Spinal cord (tissue), 10 donors: Measurements from ENCODE around the gene ZSWIM7. TPM values are rescaled to one million over a fixed set of nuclear protein-coding genes. Genes with fewer than 3 reads are reported as not detected.

Source experiments
- DNase-seq, 6 donors: peaks; one replicate each; pipeline versions ENCODE4 v3.0.0 to v3.0.0-alpha.2; 2013 to 2015; ENCODE audit warnings: low spot score in 6 of 6, low read depth in 4 of 6
- H3K27ac ChIP-seq: one replicate; pipeline ENCODE4 v1.5.1; 2013; ENCODE audit warnings: low read depth, low read length, control low read depth
- H3K27me3 ChIP-seq: one replicate; pipeline ENCODE4 v1.6.1; 2013; ENCODE audit warnings: low read length; ENCODE audit not compliant: control insufficient read depth, insufficient read depth
- H3K36me3 ChIP-seq: one replicate; pipeline ENCODE4 v1.6.1; 2013; ENCODE audit warnings: low read length; ENCODE audit not compliant: control insufficient read depth, insufficient read depth
- H3K4me1 ChIP-seq: one replicate; pipeline ENCODE4 v1.6.1; 2013; ENCODE audit warnings: low read length; ENCODE audit not compliant: control insufficient read depth, insufficient read depth
- H3K4me3 ChIP-seq: one replicate; pipeline ENCODE4 v1.5.1; 2013; ENCODE audit warnings: low read depth, low read length, control low read depth
- H3K9me3 ChIP-seq: one replicate; pipeline ENCODE4 v1.6.1; 2013; ENCODE audit warnings: low read length; ENCODE audit not compliant: control insufficient read depth, insufficient read depth
- WGBS: methylation state at CpG from one replicate; pipeline ENCODE4 v1.1.5; 2013; ENCODE audit warnings: missing lambda C conversion rate; ENCODE audit not compliant: insufficient coverage; 5-methylcytosine and 5-hydroxymethylcytosine counted together
- long read RNA-seq, 4 donors: transcript quantifications; one replicate each; lab custom pipeline, GENCODE V29; 2026
- polyA plus RNA-seq, 2 donors: library from polyadenylated mRNA; unstranded; fragments of 120-200 nt; gene quantifications; one replicate each; pipeline ENCODE4 v1.2.1, GENCODE V29; 2013; ENCODE audit not compliant: insufficient read length in 2 of 2
- total RNA-seq, 2 donors: library from RNA; depleted of rRNA in 1 of 2; stranded (reverse); fragments of 120-200 nt in 1 of 2; fragments of >200 nt in 1 of 2; gene quantifications; one replicate each; pipeline versions ENCODE4 v1.2.3 to v1.2.4, GENCODE V29; 2013 to 2014
- donor health status: healthy.

The ZSWIM7 gene, protein sequence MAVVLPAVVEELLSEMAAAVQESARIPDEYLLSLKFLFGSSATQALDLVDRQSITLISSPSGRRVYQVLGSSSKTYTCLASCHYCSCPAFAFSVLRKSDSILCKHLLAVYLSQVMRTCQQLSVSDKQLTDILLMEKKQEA
- total RNA-seq (10 to 100 TPM; 22.3 to 29.0 TPM), polyA plus RNA-seq (10 to 100 TPM; 41.4 to 55.6 TPM)
- long read RNA-seq, donor 1, transcript ZSWIM7-201 (5 exons, 2,008 nt) = major isoform, 7 of 15 reads
- long read RNA-seq, donor 1, transcript ZSWIM7-205 (6 exons, 703 nt) = minor isoform, 5 of 15 reads
- long read RNA-seq, donor 1, partial matches to known transcripts = 0 of 15 reads
- long read RNA-seq, donor 1, other reads (novel, unspliced or antisense) = 0 of 15 reads
- long read RNA-seq, donor 2, transcript ZSWIM7-205 (6 exons, 703 nt) = major isoform, 6 of 14 reads
- long read RNA-seq, donor 2, partial matches to known transcripts = 0 of 14 reads
- long read RNA-seq, donor 2, other reads (novel, unspliced or antisense) = 0 of 14 reads
- long read RNA-seq, donor 3, partial matches to known transcripts = 0 of 10 reads
- long read RNA-seq, donor 3, other reads (novel, unspliced or antisense) = 0 of 10 reads
- long read RNA-seq, donor 4, partial matches to known transcripts = 0 of 15 reads
- long read RNA-seq, donor 4, other reads (novel, unspliced or antisense) = 0 of 15 reads

DNA sequence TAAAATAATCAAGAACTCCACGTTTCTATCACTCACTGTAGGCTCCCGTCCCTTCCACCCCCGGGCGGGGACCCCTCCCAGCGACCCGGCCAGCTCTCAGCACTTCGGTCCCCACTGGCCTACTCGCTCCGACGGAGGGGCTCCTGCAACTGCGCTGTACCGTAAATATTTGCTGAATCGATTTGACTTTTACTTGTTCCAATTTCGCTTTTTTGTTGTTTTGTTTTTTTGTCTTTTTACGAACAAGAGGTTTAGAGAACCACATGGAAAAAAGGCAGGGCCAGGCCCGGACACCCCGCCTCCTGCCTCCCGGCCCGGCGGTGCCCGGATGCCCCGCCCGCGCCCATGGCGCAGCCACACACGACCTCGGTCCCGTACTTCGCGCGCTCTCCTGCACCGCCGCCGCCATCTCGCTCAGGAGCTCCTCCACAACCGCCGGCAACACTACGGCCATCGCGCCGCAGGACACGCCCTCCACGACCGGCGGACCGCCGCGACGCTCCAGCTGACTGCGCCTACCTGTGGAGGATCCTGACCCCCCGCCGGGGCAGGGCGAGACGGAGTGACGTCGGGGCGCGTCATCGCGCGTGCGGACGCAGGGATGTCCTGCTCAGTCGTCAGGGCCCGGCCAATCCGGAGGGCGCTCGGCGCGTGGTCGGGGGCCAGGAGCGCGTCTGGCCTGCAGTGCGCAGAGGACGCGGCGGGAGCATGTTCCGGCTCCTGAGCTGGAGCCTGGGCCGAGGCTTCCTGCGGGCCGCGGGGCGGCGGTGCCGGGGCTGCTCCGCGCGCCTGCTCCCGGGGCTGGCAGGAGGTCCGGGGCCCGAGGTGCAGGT lies at the start of gene ZSWIM7, which contains the start of gene TTC19:
TSS of gene ZSWIM7 (minus strand) at position 564 of the 833 bp plus-strand sequence. CDS start at position 454, 110 bp downstream.
TSS of gene TTC19 (plus strand) at position 684 of the 833 bp plus-strand sequence. CDS start at position 709, 25 bp downstream.
- Histone ChIP-seq H3K36me3 (peaks cover 20% of the 10 kb centered on the region), H3K4me1 (peaks cover 9% of the 10 kb centered on the region), H3K4me3 (peak within 1 kb of the TSS; percentile 79), H3K27me3 (no peaks in the 10 kb centered on the region), H3K27ac (peak within 1 kb of the TSS; percentile 97), H3K9me3 (no peaks in the 10 kb centered on the region)
- under 1% methylated on average over 89 of the region's 91 CpGs for WGBS
- peak; percentile 89 to 98 (median 92) for DNase-seq

DNA sequence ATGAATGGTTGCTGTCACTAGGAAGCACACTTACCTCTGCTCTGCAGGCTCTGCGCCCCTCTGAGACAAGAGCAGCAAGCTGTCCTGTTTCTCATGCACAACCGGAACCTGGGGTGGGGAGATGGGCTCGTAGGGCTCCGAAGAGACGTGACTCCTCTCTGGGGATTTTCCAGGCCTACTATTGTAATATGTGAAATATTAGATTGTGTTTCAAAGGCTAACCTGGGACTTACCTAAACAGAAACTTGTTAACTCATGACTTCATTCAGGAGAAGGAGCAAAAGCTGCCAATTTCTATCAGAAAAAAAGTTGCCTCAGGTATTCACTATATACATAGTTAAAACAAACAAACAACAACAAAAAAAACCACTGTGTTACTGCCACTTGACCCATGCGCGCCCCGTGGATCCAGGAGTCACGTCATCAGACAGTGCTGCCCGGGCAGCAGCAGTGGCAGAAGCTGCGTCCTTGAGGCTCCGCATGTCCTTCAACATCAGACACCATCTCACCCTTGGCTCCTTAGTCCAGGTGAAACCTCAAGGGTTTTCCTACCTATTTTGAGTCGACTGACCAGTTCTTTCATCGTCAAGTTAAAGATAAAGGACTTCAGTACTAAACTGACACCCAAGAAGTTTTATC lies 49.4 kb upstream of the ZSWIM7 start:
- 96% methylated on average over 9 of the region's 14 CpGs for WGBS

DNA sequence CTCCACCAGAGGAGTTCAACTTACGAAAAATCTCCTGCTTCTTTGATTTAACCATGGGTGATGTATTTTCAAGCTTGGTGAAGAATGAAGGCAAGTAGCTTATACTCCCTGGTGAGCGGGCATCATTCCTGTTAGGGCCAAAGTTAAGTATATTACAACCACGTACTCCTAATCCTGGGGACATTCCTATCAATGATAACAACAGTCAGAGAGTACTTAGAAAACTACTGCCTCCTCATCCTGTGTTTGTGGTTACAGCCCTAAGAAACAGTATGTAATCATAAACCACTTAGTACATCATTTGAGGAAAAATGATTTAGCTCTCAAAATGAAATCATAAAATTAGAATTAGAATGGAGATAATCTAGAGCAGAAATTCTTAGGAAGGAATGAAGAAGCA lies 47.5 kb upstream of the ZSWIM7 start:
- Histone ChIP-seq H3K4me3 (no peak overlapping the region), H3K9me3 (no peaks in the 10 kb centered on the region), H3K36me3 (peaks cover 35% of the 10 kb centered on the region), H3K27ac (no peak overlapping the region), H3K4me1 (no peaks in the 10 kb centered on the region), H3K27me3 (no peaks in the 10 kb centered on the region)
- no peak for DNase-seq
- no CpG with 5 or more reads among the region's 3 CpGs for WGBS

More for the DNA sequence above, 49.4 kb upstream of the ZSWIM7 start:
- no peak overlapping the region for H3K27ac ChIP-seq
- H3K36me3 ChIP-seq = peaks cover 27% of the 10 kb centered on the region
- H3K4me1 ChIP-seq = no peaks in the 10 kb centered on the region
- no peak for DNase-seq
- no peaks in the 10 kb centered on the region for H3K27me3 ChIP-seq
- no peak overlapping the region for H3K4me3 ChIP-seq
- no peaks in the 10 kb centered on the region for H3K9me3 ChIP-seq

DNA sequence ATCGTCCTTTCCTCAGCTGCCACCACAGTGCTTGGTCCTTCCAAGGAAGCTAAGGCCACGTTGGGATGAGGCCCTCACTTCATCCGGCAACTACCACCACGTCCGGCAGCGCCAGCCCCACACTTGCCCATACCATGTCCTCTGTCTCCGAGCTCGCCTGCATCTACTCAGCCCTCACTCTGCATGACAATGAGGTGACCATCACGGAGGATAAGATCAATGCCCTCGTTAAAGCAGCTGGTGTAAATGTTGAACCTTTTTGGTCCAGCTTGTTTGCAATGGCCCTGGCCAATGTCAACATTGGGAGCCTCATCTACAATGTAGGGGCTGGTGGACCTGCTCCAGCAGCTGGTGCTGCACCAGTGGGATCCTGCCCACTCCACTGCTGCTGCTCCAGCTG lies 45.0 kb upstream of the ZSWIM7 start:
- Histone ChIP-seq H3K27me3 (no peaks in the 10 kb centered on the region), H3K9me3 (no peaks in the 10 kb centered on the region), H3K4me3 (no peak overlapping the region), H3K36me3 (peaks cover 33% of the 10 kb centered on the region), H3K27ac (no peak overlapping the region), H3K4me1 (no peaks in the 10 kb centered on the region)
- WGBS = 86% methylated on average over 6 of the region's 10 CpGs
- DNase-seq = no peak

DNA sequence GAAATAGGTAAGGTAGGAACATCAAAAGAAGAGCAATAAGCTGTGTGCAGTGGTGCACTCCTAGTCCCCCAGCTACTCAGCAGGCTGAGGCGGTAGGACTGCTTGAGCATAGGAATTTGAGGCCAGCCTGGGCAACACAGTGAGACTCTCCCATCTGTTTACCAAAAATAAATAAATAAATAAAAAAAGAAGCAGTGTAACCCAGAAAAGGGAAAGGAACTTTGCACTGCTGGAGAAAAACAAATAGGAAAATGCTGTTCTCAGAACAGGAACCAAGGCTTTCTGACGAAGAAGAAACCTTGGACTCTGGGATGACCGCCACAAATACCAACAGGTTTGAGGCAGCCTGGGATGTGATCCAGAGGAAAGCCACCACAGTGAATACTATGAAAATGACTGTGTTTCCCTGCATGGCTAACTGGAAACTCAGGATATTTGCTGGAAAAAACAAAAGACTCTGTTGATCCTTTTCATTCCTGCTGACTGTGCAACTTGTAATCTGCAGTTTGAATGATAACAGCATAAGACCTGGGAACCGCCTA lies 41.3 kb upstream of the ZSWIM7 start:
- Histone ChIP-seq H3K27ac (peak overlapping the region; percentile 38), H3K4me1 (no peaks in the 10 kb centered on the region), H3K36me3 (peaks cover 41% of the 10 kb centered on the region), H3K27me3 (no peaks in the 10 kb centered on the region), H3K4me3 (no peak overlapping the region), H3K9me3 (no peaks in the 10 kb centered on the region)
- DNase-seq = peak in 4 of 6 donors; percentile 15 to 69 (median 28)
- 34% methylated on average over 3 of the region's 4 CpGs for WGBS

DNA sequence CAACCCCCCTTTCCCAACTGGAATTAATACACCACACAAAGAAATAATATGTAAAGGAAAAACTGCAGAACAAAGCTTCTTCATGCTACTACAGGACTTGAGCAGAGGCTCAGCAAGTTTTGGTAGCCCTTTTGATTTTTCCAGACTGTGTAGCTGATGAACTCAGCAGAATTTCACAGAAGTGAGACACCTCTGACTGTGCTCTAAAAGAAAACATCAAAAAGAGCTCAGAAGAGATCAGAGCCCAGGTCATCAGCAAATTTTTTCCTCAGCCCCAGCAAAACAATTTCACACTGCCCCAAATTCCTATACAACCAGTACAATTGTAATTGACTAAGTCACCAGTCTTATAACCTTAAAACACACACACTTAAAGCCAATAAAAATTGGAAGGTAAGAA lies 38.1 kb upstream of the ZSWIM7 start:
- H3K4me1 ChIP-seq = no peaks in the 10 kb centered on the region
- H3K9me3 ChIP-seq = no peaks in the 10 kb centered on the region
- no peaks in the 10 kb centered on the region for H3K27me3 ChIP-seq
- peak in 1 of 6 donors; percentile 14 for DNase-seq
- H3K27ac ChIP-seq = no peak overlapping the region
- peaks cover 48% of the 10 kb centered on the region for H3K36me3 ChIP-seq
- no peak overlapping the region for H3K4me3 ChIP-seq

DNA sequence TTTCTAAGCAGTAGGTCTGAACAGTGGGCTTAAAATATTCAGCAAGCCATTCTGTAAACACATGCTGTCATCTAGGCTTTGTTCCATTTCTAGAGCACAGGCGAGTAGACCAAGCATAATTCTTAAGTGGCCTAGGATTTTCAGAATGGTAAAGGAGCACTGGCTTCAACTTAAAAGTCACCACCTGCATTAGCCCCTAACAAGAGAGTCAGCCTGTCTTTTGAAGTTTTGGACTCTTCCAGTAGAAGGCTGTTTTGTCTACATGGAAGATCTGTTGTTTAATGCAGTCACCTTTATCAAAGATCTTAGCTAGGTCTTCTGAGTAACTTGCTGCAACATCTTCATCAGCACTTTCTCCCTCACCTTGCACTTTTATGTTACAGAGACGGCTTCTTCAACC lies 36.8 kb upstream of the ZSWIM7 start:
- Histone ChIP-seq H3K4me1 (no peaks in the 10 kb centered on the region), H3K27me3 (no peaks in the 10 kb centered on the region), H3K9me3 (no peaks in the 10 kb centered on the region), H3K27ac (no peak overlapping the region), H3K4me3 (no peak overlapping the region), H3K36me3 (peaks cover 41% of the 10 kb centered on the region)
- WGBS = 93% methylated on average over 2 of the region's 2 CpGs
- no peak for DNase-seq

DNA sequence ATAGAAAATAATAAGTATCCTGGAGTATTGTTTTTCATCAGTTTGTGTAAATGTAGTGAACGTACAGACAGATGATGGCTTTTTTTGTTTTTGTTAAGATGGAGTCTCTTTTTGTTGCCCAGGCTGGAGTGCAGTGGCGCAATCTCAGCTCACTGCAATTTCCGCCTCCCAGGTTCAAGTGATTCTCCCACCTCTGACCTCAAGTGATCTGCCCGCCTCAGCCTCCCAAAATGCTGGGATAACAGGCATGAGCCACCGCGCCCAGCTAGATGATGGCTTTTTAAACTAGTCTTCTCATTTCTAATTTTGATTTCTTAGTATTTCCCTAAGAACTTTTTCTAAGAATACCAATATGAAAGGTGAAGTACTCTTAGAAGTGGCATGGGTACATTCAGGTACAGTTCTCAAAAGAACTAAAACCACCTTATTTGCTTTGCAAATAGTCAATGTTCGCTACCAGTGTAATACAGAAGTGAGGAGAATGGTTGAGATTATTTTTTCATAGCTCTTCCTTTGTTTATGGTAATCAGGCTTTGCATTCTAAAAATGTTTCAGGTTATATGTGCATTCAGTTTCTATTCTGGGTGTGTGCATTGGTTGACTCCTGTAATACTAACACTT lies 34.3 kb upstream of the ZSWIM7 start:
- no peak overlapping the region for H3K4me3 ChIP-seq
- no CpG with 5 or more reads among the region's 7 CpGs for WGBS
- DNase-seq = no peak
- H3K27ac ChIP-seq = no peak overlapping the region
- H3K4me1 ChIP-seq = no peaks in the 10 kb centered on the region
- H3K27me3 ChIP-seq = no peaks in the 10 kb centered on the region
- H3K36me3 ChIP-seq = peaks cover 34% of the 10 kb centered on the region
- no peaks in the 10 kb centered on the region for H3K9me3 ChIP-seq
